T-helper 1 cell treated with Interleukin-12 subunit alpha and Interleukin-12 subunit beta and Interleukin-4 antibody, amounts not matched to agents 30 ng/mL and 1 ng/mL, for 36 hours (primary cell): ENCODE data around the gene ERC1. TPM values are rescaled to one million over a fixed set of nuclear protein-coding genes. Genes with fewer than 3 reads are reported as not detected.
"Not testable (repeated sequence)": the region's sequence is repeated elsewhere in the genome, so short reads cannot be mapped to it uniquely, and the experiment has no call there.

Experiments used
- intact Hi-C: fragments of 100-400 bp; cut with micrococcal nuclease; formaldehyde crosslinking; loops from one replicate; pipeline ENCODE4 v1.15.1; 2024
- total RNA-seq: library from RNA; stranded (reverse); gene quantifications from 2 replicates; pipeline ENCODE4 v1.2.3, GENCODE V29; 2022

The ERC1 gene
- total RNA-seq, 1 donor from 2014 or later = 37.8 TPM

DNA sequence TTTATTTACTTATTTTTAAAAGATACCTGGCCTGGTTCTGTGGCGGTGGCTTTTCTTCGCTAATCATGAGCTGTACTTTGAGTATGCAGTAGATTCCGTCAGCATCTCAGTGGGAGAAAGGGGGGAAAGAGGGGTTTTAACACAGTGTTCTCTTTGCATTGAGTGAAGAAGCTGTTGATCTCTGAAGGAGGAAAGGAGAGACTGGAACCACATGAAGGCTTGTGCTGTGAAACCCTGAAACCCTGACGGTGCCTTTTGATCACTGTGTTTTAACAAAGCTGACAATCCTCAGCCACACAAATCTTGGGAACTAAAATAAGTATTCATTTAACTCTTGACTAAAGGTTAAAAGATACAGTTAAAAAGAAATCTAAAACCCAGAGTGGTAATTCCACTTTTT, 353.2 kb downstream of the ERC1 start:
- intact Hi-C loops = no loop called here

DNA sequence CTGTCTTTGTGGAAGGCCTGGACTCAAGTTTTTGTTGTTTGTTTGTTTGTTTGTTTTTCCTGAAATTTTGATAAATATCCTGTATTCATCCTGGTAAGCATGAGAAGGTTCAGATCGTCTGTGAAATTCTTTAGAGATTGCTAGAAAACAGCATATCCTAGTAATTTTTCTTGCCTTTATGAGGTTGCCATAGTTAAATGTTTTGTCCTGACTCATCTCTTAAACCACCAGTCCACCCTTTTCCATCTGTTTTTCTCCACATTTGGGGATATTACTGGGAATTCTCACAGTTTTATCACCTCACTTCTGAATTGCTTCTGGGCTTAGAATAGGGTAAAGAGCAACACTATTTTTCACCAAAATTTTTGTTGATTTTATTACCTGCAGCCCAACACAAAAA, 355.1 kb downstream of the ERC1 start:
- intact Hi-C loops = no loop called here

- intact Hi-C loops = no loop called here
These were observed 356.3 kb downstream of the ERC1 start for GRCh38 chr12:1347294-1347693.

- intact Hi-C loops = no loop called here
These were observed 357.6 kb downstream of the ERC1 start for GRCh38 chr12:1348606-1349005.

DNA sequence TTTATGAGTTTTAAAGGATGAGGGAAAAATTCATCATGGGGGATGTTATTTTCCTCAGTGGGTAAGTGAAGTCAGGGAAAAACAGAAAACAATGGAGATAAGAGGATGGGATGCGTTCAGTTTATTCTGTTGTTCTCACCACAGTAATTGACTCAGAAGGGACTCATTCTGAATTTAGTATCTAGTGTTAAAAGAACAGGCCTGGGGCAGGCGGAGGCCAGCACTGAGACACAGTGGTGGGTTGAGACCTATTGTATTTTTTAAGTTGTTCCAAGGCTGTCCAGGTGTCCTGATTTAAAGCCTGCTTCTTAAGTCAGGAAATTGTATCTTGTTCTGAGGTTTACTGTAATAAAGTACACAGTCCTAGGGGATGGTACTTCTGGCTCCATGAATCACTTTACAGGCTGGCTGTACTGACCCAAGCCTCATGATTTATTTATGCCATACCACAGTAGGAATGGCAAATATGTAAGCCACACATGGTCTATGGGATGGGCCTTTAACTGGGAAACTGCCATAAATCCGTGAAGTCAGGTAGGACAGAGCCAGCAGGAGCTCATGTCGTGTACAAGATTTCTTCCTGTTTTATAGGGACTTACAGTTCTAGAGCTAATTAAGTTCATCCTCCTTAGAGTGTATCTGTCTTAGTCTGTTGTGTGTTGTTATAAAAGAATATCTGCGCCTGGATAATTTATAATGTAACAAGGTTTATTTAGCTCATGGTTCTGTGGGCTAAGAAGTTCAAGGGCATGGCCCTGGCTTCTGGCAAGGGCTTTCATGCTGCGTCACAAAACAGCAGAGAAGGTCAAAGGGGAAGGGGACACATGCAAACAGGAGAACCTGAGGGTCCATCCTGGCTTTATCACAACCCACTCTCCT, 359.3 kb downstream of the ERC1 start:
- intact Hi-C loops = no loop called here

GRCh38 chr12:1350934-1351240, 359.9 kb downstream of the ERC1 start:
- intact Hi-C loops = no loop called here

DNA sequence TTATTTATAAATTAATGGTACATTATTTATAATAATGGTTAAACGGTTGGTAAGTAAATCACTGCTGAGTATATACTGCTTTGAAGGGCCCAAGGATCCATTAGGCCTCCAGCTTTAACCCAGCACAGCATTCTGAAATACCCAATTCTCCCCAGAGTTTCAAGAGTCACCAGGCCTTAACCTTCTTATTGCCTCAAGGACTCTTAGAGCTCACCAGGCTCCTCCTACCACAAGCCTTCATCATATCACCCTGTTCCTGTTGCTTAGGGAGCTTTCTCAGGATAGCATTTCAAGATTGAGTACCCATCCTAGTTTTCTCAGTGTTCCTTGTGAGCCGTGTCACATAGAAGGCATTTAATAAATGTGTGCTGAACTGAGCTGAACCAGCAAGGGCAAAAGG, 360.9 kb downstream of the ERC1 start:
- intact Hi-C loops = no loop called here

DNA sequence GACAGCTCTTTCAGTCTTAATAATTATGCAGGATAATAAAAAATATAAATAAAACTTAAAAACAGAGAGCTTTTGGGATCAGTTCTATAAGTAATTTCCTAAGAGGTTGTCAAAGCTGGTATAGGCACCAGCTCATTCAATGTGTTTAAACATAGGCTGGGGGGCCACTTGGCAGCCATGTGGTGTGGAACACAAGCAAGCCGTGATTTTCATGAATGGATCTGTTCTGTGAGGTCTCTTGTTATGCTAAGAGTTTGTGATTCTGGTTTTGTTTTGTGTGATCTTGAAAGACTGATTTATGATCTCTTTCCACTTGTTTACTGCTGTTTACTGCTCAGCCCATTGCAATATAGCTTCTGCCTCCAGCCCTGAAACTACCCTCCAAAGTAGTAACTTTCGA, 362.4 kb downstream of the ERC1 start:
- intact Hi-C loops = no loop called here

DNA sequence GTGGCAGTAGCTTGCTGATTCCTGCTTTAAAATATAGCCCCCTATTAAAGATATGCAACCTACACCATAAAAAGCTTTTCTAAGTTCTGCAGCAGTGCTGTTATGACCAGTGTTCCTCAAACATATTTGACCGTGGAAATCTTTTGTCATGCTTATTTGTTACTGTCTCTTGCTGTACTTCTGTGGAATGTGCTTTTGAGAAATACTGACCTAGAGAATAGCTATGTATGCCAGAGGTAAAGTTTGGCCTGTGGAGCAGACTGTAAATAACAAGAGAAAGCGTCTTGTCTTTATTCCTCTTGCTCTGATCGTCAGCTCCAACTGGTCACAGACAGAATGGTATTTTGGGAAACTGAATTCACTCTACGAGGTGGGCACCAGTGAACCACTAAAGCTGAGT, 364.4 kb downstream of the ERC1 start:
- intact Hi-C loops = no loop called here

GRCh38 chr12:1355871-1356270, 364.8 kb downstream of the ERC1 start:
- intact Hi-C loops = not testable (repeated sequence)

DNA sequence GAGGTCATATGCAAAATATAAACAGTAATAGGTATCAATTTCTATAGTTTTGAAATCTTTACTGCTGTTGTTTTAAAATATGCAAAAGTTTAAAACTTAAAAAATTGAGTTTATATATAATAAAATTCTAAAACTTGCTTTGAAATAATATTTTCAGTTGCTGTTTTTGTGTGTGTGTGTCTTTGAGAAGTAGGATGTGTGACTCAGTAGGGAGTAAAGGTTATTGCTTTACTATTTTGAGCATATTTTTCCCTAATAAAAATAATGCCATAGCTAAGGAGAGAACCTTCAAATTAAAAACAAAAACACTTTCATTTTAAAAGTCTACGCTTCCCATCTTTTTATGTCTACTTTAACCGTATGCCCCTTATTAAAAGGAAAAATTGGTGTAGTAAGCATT, 365.3 kb downstream of the ERC1 start:
- intact Hi-C loops = no loop called here

DNA sequence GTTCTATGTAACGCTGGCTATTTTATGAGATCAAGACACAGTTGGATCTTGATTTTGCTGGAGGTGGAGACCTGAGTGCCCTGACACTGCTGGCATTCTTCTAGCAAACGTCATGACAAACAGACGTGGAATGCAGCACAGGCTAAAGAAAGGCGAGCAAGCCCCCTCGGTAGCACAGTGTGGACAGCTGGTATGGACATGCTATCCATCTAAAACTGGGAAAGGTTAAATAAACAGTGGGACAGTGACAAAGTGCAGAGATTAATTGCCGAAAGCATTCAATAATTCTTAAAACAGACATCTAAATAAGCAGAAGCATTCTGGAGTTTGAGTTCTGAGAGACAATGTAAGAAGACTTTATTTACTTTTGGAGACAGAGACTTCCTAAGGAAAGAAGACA, 366.1 kb downstream of the ERC1 start:
- intact Hi-C loops = no loop called here

- intact Hi-C loops = no loop called here
These were observed 366.7 kb downstream of the ERC1 start for GRCh38 chr12:1357711-1358110.

DNA sequence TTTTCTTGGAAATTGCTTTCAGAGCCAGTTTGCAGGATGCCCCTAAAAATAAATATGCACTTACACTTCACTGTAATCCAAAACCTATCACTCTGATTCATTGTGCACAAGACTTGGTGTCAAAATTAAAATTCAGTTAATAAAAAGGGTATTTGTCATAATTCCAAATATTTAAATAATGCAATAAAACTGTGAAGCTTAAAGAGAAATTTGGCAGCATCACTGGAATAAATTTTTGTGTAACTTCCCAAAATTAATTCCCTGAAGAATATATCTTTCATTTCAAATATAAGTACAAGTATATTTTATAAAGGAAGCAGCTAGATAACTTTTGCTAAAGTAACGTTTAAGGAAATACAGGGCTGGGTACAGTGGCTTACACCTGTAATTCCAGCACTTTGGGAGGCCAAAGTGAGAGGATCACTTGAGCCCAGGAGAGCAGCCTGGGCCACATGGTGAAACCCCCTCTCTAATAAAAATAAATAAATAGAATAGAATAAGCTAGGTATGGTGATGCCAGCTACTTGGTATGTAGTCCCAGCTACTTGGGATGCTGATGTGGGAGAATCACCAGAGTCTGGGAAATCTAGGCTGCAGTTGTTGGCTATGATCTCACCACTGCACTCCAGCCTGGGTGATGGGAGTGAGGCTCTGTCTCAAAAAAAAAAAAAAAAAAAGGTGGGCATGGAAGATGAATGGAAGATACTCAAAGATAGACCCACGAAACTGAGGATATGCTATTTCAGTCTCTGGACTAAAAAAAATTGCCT, 369.6 kb downstream of the ERC1 start:
- intact Hi-C loops = no loop called here

GRCh38 chr12:1362143-1362662, 371.2 kb downstream of the ERC1 start:
- intact Hi-C loops = no loop called here

GRCh38 chr12:1365703-1366102, 374.7 kb downstream of the ERC1 start:
- intact Hi-C loops = no loop called here

- intact Hi-C loops = no loop called here
These were observed 376.6 kb downstream of the ERC1 start for GRCh38 chr12:1367331-1368291.

- intact Hi-C loops = no loop called here
These were observed 378.4 kb downstream of the ERC1 start for GRCh38 chr12:1369460-1369859.

DNA sequence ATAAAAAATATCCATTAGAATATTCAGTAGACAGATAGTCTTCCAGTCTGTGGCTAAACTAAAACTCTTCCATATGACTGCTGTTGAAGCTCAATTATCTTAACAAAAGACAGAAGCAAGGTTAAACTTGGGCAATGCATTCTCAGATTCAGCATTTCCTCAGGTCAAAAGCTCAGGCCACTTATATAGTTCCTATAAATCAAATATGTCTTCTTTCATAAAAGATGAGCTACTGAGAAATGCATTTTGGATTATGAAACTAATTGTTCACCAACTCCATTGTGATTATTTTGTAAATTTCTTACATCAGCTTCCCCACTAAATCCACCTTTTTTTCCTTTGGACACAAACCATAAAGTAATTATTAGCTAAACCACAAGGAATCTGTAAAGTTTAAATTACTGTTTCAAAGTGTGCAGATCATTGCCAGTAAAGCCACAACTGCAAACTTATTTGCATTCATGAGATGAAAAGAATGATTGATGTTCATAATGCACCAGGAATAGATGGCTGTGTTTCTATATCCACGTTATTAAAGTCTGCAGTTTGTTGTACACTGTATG, 379.0 kb downstream of the ERC1 start:
- intact Hi-C loops = no loop called here

DNA sequence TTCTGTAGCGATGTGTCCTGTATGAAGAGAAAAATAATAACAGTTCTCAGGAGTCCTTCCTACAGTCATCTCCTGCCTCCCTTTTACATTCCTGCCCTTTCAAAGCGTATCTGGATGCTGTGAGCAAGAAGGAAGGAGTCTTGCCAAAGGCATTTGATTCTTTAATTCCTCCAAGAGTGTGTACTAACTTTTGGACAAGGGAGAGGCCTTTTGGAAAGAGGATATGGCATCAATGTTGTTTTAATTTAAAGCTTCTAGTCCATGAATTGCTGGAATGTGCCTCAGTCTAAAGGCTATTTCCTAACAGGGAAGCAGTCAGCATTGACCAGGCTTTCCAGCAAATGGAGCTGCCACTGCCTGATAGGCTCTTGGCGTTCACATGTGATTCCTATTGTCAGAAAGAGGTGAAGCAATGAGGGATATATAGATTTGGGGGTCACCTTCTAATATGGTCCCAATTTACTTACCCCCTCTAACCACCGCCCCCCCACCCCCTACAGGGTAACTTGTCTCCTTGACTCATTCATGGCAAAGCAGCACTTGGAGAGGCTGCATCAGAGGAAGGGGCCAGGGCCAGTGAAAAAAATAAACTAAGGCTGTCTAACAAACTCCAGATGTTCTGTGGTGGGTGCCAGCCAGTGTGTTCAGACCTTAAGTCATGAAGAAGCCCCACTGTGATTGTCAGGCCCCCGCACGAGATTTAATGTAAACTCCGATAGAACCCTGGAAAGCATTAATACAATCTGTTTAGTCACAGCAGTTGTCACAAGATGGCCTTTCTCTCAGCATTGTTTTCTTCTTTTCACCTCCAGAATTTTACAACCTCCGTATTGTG, 383.1 kb downstream of the ERC1 start:
- intact Hi-C loops = no loop called here
